DMS 273 (cell line): Measurements from ENCODE around the gene CNST.
"Not testable (repeated sequence)": the region's sequence is repeated elsewhere in the genome, so short reads cannot be mapped to it uniquely, and the experiment has no call there.

Experiments used
- DNase-seq: peaks from one replicate; lab custom pipeline; 2025; ENCODE audit not compliant: unreplicated experiment; lab: John Stamatoyannopoulos, UW

The CNST gene

GRCh38 chr1:246674049-246674448 lies 107.8 kb downstream of the CNST start:
- DNase-seq = no peak

- no peak for DNase-seq
Observed at GRCh38 chr1:246677842-246678241, 111.6 kb downstream of the CNST start.

GRCh38 chr1:246678816-246679793 lies 112.8 kb downstream of the CNST start:
- peak; percentile 34 for DNase-seq

DNA sequence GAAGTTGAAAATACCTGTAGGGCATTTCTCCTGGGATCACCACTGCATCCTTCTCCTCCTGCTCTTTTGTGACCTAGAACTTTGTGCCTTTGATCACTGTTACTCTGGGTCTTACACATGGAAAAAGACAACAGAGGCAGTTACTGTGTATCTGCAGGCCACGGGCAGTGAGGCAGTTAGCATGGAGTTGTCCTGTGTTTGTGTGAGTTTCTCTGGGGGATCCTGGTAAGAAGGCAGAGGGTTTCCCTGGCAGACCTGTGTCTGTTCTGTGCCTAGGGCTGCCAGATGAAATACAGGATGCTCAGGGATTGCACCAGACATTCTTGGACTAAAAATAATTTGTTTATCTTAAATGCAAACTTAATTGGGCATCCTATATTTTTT lies 113.5 kb downstream of the CNST start:
- no peak for DNase-seq

DNA sequence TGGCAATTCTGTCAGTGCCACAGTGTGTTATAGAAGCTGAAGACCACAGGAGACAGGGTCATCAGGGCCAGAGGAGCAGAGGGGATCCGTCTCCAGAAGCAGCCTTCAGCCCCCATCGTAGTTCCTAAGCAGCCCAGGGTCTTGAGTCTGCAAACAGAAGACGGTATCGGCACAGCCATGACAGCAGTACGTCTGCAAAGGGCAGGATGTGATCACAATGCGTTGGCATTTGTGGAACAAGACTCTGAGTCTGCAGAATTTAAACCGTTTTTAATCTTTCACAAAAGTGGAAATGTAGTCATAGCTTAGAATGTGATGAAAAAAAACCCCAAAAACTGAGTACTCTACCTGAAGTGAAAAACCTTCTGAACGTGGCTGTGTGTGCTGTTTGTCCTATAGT lies 113.9 kb downstream of the CNST start:
- no peak for DNase-seq

GRCh38 chr1:246680696-246681130 lies 114.5 kb downstream of the CNST start:
- peak; percentile 75 for DNase-seq

DNA sequence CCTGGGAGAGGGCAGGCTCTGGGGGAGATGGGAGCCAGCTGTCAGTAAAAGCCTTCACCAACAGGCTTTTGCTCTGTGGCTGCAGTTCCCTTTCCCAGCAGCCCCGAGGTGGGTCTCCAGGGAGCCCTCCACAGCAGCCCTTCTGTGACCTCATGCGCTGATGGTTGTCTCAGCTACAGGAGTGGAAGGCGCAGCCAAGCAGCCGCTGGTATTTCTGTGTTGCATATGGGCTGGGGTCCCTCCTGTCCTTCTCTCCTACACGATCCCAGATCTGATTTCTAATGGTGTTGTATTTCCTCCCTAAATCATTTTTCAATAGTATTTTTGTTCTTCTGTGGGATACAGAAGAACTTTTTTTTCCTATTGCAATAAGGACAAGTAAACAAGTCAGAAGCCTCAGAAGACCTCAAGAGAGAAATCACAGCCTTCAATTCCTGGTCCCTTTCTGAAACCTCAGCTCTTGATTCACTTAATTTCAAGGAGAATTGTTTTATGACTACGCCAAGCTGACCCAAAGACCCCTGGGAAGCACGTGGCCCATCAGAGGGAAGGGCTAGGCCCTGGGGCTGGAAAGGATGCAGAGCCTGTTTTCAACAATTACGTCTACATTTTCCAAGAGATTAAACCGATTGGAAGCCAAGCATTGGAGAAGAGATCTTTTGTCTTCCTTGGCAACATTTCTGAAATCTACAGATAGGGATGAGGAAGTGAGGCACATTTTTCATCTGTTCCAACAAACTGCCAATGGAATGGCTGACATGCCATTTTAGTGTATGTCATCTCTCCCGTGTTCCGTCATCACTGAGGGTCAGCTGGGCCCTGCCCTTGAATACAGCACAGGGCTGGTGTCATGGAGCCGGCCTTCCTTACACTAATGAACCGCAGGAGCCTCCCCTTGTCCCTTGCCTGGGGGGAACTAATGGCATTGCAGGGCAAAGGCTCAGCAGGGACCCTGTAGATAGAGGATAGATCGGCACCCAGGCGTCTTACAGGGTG lies 115.9 kb downstream of the CNST start:
- peak; percentile 77 for DNase-seq

GRCh38 chr1:246683521-246683920 lies 117.3 kb downstream of the CNST start:
- DNase-seq = no peak

GRCh38 chr1:246687002-246687401 lies 120.7 kb downstream of the CNST start:
- DNase-seq = no peak

DNA sequence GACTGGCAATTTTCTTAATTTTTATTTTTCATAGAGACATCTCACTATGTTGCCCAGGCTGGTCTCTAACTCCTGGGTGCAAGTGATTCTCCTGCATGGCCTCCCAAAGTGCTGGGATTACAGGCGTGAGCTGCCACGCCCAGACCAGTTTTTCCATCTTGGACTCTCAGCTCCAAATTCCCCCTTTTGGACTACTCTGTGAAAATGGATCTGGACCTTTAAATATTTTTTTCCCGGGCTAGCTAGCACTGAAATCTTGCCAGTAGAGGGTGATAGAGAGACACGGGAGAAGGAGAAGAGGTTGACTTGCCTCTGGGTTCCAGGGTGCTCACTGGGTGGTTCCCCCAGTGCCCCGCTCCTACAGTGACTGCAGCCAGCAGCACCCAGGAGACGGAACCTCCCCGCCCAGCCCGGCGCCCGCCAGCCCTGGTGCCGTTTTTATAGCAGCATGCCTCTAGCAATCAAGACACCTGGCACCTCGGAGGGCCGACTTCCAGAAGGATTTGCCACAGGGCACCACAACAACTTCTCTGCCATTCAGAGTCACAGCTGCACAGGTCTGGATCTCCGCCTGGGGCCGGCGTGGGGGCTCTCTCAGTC lies 123.3 kb downstream of the CNST start:
- peak; percentile 92 for DNase-seq

DNA sequence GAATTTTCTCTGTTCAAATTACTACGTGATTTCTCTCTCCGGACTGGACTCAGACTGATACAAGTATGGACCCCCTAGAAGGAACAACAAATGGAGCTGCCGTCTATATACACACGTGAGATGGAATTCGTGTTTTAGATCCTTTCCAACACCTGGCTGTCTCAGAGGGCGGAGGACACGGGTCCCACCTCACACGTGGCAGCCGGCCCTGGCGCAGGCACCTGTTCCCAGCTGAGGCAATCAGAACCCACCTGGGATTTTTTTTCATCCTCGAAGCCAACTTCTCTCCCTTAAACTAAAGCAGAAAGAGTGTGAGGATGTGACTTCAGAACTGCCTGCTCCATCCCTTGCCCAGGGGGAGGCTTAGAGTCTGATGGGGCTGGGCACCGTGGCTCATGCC lies 123.8 kb downstream of the CNST start:
- no peak for DNase-seq

DNA sequence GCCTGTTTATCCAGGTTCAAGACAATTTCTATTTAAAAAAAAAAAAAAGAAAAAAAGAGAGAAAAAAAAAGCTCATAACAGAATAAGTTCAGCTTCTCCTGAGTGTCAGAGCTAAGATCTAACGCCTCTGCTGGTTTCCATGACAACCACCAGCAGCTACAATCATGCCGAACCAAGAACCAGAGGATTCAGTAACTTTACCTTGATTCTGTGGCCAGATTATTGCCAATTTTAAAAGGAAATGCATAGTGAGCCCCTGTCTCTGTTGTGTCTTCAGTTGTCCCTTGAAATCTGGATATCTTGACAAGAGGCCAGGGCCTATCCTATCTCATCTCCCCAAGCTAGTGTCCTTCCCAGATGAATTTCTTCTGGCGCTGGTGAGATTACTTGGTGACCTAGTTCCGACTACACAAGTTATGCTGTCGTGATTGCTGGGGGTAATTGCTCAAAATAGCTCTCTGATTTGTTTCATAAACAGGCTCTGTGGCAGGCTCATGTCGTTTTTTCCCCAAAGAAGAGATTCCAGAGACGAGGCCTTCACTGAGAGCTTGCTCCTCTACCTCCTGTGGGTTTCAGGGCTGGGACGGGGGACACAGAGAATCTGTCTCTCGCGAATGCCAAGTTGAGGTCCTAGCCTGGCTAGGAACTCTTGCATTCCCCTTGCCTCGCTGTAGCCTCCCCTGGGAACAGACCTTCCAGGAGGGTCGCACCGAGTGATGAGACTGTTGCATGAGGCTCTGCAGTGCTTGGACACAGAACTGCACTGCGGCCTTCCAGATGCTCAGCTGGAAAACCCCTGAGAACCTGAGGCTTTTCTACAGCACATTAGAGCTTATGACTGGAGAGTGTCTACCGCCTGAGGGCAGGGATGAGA lies 125.6 kb downstream of the CNST start:
- DNase-seq = peak; percentile 13

GRCh38 chr1:246694213-246694895 lies 128.1 kb downstream of the CNST start:
- not testable (repeated sequence) for DNase-seq

- DNase-seq = no peak
Observed at GRCh38 chr1:246695136-246695535, 128.9 kb downstream of the CNST start.

DNA sequence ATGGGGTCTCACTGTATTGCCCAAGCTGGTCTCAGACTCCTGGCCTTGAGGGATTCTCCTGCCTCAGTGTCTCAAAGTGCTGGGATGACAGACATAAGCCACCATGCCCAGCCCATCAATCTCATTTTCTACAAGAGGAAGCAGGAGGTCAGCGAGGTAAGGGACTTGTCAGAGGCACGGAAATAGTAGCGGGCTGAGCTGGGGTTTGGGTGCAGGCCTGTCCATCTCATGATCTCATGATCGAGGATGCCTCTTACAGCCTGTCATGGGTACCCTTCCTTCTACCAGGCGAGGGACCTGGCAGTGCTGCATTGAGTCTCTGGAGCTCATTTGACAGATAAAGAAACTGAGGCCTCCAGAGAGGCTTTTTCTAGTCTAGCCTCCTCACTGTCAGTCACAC lies 129.4 kb downstream of the CNST start:
- no peak for DNase-seq

DNA sequence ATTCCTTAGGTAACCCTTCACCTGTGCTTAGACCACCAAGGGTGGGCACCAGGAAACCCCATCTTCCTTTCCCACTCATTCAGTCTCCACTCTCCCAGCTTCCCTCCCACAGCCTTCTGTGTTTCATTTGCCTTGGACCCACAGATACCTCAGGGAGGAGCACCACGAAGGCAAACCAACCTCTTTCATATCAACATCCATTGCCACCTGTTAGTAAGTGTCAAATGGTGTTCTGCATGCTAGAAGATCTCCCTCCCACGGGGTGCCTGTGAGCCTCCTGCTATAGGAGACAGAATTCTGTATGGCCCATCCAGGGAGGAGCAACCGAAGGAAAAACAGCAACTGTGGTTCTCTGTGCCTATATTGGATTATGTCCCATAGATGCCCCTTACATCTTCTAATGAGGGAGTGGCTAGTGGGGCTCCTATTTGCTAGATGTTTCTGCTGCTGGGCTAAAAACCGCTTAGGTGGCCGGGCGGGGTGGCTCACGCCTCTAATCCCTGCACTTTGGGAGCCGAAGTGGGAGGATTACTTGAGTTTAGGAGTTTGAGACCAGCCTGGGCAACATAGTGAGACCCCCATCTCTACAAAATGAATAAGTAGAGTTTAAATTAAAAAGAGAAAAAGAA lies 132.3 kb downstream of the CNST start:
- no peak for DNase-seq

GRCh38 chr1:246699095-246699735 lies 133.0 kb downstream of the CNST start:
- DNase-seq = peak; percentile 96

DNA sequence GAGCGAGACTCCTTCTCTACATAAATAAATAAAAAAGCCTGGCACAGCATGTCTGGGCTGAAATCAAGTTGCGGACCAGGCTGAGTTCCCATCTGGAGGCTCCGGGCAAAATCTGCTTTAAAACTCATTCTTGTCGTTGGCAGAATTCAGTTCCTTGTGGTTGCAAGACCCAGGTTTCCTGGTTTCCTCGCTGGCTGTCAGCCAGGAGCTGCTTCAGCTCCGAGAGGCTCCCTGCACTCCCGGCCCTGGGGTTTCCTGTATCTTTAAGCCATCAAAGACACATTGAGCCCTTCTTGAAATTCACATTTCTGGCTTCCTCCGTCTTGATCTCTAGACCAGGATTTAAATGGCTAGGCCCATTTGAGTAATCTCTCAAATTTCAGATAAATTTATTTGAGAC lies 137.3 kb downstream of the CNST start:
- no peak for DNase-seq

- DNase-seq = no peak
Observed at GRCh38 chr1:246705368-246705767, 139.1 kb downstream of the CNST start.
